Pulmonary artery endothelial cell (primary cell): ENCODE results near the gene DHRS7B. TPM values are rescaled to one million over a fixed set of nuclear protein-coding genes. Genes with fewer than 3 reads are reported as not detected.
A peak's percentile ranks its signal among the peaks of the same experiment; 100 is the strongest.
"Not testable (repeated sequence)": the region's sequence is repeated elsewhere in the genome, so short reads cannot be mapped to it uniquely, and the experiment has no call there.

Experiments used
- DNase-seq: peaks from one replicate; pipeline ENCODE4 v3.0.0-alpha.2; 2011; ENCODE audit warnings: low read depth, low spot score
- total RNA-seq: library from RNA; depleted of rRNA; stranded (reverse); fragments of >200 nt; gene quantifications from 2 replicates; pipeline ENCODE4 v1.2.3, GENCODE V29; 2014

DHRS7B gene, protein sequence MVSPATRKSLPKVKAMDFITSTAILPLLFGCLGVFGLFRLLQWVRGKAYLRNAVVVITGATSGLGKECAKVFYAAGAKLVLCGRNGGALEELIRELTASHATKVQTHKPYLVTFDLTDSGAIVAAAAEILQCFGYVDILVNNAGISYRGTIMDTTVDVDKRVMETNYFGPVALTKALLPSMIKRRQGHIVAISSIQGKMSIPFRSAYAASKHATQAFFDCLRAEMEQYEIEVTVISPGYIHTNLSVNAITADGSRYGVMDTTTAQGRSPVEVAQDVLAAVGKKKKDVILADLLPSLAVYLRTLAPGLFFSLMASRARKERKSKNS
- total RNA-seq, result 12.5 and 15.1 TPM in 2 replicates

DNA sequence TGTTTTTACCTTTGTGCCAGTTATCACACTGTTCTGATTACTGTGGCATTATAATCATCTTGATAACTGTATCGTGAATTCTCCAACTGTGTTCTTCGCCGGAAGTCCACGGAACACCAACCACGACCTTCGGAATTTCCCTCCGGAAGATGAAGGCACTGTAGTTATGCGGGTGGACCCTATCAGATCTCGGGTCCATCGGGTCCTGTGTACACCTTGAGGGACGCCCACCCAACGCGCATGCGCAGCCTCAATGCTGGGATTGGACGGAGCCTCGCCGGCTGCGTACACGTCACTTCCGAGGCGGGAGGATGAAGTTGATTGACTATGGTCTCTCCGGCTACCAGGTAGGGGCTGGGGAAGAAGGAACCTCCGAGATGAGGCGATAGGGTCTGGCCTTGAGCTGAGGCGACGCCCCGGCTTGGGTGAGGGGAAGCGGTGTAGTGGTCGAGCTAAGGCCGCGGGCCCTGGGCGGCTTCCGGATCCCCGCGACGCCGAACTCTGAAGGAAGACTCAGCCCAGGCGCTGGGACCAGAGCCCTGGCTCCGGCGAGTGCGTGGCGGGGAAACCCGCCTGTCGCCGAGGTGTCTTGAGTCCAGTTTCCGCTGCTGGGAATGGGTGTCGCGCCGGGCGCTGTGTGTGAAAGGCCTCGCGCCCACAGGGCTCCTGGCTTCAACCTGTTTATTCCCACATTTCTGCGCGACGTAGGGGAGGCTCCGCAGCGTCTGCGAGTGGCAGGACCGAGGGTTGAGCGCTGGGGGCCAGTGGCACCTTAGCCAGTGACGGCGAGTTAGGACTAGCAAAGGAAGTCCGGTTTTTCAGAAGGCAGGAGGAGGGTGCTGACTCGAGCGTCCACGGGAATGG is at the start of gene DHRS7B:
Gene DHRS7B, plus strand, starts transcription at position 320 of the 864 bp plus-strand sequence. Its CDS starts 8 bp downstream, at position 328.
- DNase-seq, result peak; percentile 58

DNA sequence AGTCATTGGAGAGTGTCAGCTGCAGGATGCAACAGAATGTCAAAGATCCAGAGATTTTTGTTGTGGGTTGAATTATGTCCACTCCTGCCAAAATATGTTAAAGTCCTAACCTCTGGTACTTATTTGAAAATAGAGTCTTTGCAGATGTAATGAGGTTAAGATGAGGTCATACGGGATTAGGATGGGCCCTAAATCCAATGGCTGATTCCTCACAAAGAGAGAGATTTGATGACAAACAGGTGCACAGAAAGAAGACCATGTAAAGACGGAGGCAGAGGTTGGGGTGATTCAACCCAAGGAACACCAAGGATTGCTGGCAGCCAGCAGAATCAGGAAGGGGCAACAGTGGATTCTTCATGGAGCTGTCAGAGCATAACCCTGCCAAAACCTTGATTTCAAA is 49.5 kb upstream of the DHRS7B start:
- DNase-seq, result no peak

- DNase-seq, result no peak
Measured at GRCh38 chr17:21078016-21078780, 48.6 kb upstream of the DHRS7B start.

DNA sequence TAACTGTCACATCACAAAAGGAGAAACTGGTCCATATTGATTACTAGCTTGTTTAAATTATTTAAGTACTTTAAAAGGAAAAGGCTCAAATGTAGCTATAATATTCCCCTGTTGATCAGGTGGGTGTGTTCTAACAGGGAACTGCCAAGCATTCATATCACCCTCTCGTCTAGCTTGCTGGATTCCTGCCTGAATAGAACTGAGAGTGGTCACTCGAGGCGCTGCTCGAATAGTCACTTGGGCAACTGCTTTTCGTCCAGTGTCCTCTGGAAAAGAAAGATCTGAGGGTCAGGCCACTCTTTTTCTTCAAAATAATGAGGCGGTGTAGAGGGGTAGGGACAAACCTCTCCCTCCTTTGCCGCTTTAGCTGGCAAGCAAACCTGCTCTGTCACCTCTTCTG is 47.6 kb upstream of the DHRS7B start:
- DNase-seq, result no peak

DNA sequence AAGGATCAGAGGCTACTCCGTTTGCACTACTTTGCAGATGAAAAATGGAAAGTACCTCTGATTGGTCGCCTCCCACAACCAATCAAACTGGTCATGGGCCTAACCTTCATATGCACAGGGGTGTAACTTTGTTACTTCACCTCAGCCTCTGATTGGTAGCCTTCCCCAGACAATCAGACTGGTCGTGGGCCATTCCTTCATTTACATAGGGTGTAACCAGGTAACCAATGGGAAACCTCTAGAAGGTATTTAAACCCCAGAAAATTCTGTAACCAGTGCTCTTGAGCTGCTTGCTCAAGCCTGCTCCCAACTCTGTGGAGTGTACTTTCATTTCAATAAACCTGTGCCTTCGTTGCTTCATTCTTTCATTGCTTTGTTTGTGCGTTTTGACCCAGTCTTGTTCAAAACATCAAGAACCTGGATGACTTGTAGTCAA is 44.7 kb upstream of the DHRS7B start:
- DNase-seq, result no peak

- not testable (repeated sequence) for DNase-seq
Measured at GRCh38 chr17:21085280-21085679, 41.5 kb upstream of the DHRS7B start.

GRCh38 chr17:21085707-21086106 is 41.1 kb upstream of the DHRS7B start:
- no peak for DNase-seq

DNA sequence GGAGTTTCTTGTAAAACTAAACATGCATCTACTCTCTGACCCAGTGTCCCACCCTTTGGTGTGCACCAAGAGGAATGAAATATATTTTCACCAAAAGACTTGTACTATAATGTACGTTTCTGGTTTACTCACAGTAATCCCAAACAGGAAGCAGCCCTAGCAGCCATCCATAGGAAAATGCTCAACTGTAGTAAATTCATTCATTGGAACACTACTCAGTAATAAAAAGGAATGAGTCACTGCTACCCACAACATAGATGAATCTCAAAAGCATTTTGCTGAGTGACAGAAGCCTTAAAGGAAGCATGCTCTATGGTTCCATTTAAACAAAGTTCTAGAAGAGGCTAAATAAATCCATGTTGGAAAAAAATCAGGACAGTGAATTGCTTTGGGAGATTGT is 37.6 kb upstream of the DHRS7B start:
- no peak for DNase-seq

- no peak for DNase-seq
Measured at GRCh38 chr17:21089933-21090901, 36.5 kb upstream of the DHRS7B start.

DNA sequence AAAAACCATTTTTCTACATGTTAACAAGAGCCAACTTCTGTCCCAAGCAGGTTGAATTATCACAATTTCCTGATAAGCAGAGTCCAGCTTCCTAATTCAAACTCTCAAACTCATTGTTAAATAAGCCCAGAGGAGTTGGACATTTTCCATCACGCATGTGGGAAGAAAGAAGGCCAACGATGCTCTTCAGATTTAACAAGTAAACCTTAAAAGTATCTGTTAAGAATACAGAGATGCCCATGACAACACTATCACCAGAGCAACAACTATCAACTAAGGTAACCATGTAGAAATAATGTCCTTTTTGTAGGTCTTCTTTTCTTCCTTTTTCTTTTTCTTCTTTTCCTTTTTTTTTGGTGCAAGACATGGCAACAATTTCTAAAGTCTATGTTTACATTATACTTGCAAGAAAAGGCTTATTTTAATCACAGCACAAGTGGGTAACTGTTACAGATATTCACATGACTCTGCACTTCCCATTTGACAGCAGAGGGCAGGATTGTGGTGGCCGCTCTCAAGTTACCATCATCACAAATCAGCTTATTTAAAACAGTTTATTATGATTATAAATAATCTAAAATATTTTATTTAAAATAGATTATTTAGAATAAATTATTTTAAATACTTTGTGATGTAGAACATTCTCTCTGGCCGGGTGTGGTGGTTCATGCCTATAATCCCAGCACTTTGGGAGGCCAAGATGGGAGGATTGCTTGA is 35.7 kb upstream of the DHRS7B start:
- no peak for DNase-seq

GRCh38 chr17:21094298-21094704 is 32.5 kb upstream of the DHRS7B start:
- no peak for DNase-seq

DNA sequence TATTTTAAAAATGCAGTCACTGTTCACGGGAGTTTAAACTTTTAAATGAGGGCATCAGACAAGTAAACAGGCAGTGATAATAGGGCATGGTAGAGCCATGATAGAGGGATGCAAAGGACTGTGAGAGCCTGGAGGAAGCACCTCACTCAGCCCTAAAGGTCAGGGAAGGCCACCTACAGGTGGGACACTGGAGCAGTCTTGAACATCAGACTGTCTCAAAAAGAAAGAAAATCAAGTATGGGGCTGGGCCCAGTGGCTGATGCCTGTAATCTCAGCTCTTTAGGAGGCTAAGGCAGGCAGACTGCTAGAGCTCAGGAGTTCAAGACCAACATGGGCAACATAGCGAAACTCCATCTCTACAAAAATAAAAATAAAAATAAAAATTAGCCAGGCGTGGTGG is 31.0 kb upstream of the DHRS7B start:
- no peak for DNase-seq

- DNase-seq, result no peak
Measured at GRCh38 chr17:21096874-21097273, 29.9 kb upstream of the DHRS7B start.

- no peak for DNase-seq
Measured at GRCh38 chr17:21098934-21099689, 27.7 kb upstream of the DHRS7B start.

- no peak for DNase-seq
Measured at GRCh38 chr17:21100636-21101035, 26.1 kb upstream of the DHRS7B start.

- DNase-seq, result no peak
Measured at GRCh38 chr17:21104608-21105007, 22.2 kb upstream of the DHRS7B start.

DNA sequence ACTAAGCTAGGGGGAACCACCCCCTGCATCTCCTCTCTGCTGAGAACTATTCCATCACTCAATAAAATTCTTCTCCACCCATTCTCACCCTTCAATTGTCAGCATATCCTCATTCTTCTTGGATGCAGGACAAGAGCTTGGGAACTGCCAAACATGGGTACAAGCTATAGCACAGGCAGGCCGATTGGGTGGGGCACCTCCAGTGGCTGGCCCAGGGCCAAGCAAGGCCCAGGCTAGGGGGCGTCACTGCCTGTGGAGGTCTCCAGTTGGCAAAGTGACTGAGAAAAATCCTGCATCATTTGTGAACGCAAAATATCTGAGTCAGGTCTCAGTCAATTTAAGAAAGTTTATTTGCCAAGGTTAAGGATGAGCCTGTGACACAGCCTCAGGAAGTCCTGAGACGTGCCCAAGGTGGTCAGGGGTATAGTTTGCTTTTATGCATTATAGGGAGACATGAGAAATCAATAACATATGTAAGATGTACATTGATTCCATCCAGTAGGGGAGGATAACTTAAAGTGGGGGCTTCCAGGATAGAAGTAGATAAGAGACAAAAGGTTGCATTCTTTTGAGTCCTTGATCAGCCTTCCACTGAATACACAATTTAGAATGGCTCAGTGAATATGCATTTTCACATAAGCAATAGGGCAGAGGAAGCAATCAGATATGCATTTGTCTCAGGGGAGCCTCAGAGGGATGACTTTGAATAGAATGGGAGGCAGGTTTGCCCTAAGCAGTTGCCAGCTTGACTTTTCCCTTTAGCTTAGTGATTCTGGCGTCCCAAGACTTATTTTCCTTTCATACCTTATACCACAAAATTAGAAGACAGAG is 21.5 kb upstream of the DHRS7B start:
- no peak for DNase-seq

GRCh38 chr17:21106316-21106715 is 20.4 kb upstream of the DHRS7B start:
- DNase-seq, result no peak
